H1 (cell line): Measurements from ENCODE around the gene PILRB. TPM values are rescaled to one million over a fixed set of nuclear protein-coding genes. Genes with fewer than 3 reads are reported as not detected.

ENCODE experiments used
- CTCF ChIA-PET: fragments of 300-600 bp; sonication (Branson Sonifier 250); formaldehyde crosslinking; loops from one replicate; lab custom pipeline; 2021; ENCODE audit not compliant: partially characterized antibody; lab: Charles Lee
- POLR2A ChIA-PET: fragments of 300-600 bp; sonication (Branson Sonifier 250); formaldehyde crosslinking; loops from one replicate; lab custom pipeline; 2021; ENCODE audit warnings: inconsistent platforms; ENCODE audit not compliant: partially characterized antibody; lab: Charles Lee
- DNase-seq, 2 experiments: peaks; one replicate each; pipeline versions ENCODE4 v3.0.0 to v3.0.0-alpha.2; 2010 to 2022; ENCODE audit warnings: low spot score in 2 of 2, low read depth in 1 of 2, mixed read lengths in 1 of 2
- FAIRE-seq: peaks from 2 replicates; lab custom pipeline; 2011; peaks lifted over from hg19 to GRCh38; lab: Jason Lieb, UNC
- H2AFZ ChIP-seq: 2 replicates; pipeline ENCODE4 v1.8.1; 2012; ENCODE audit warnings: low read length, inconsistent platforms
- H2AK5ac ChIP-seq: 2 replicates; pipeline ENCODE4 v1.6.1; 2013; ENCODE audit warnings: low read depth, low read length
- H2BK120ac ChIP-seq: replicated peaks from 2 replicates; pipeline ENCODE3; 2013; ENCODE audit warnings: low read depth, low read length, inconsistent platforms
- H2BK12ac ChIP-seq: 2 replicates; pipeline ENCODE4 v1.6.1; 2013; ENCODE audit warnings: low read depth, low read length
- H2BK15ac ChIP-seq: 2 replicates; pipeline ENCODE4 v1.6.1; 2013; ENCODE audit warnings: low read length
- H2BK20ac ChIP-seq: 2 replicates; pipeline ENCODE4 v1.6.1; 2013; ENCODE audit warnings: low read length
- H2BK5ac ChIP-seq: 2 replicates; pipeline ENCODE4 v1.6.1; 2013; ENCODE audit warnings: low read depth, low read length
- H3K14ac ChIP-seq: 2 replicates; pipeline ENCODE4 v1.6.1; 2013; ENCODE audit warnings: inconsistent platforms; ENCODE audit not compliant: insufficient read length
- H3K18ac ChIP-seq: 2 replicates; pipeline ENCODE4 v1.6.1; 2013; ENCODE audit warnings: low read length; ENCODE audit errors: extremely low read depth
- H3K23ac ChIP-seq: 2 replicates; pipeline ENCODE4 v1.6.1; 2013; ENCODE audit warnings: inconsistent platforms; ENCODE audit not compliant: insufficient read length
- H3K23me2 ChIP-seq: 2 replicates; pipeline ENCODE4 v1.6.1; 2013; ENCODE audit warnings: low read depth, low read length
- H3K27ac ChIP-seq: 2 replicates; pipeline ENCODE4 v1.6.1; 2011; ENCODE audit warnings: low read depth, low read length, inconsistent platforms
- H3K27me3 ChIP-seq, 4 experiments: replicated peaks in 1 of 4; 1 replicate in 1 of 4; 2 replicates in 3 of 4; pipeline versions ENCODE4 v1.6.1 to v1.8.1; 2011 to 2013; ENCODE audit warnings: low read length in 3 of 4, mild to moderate bottlenecking in 3 of 4, inconsistent platforms in 2 of 4, mixed read lengths in 2 of 4, moderate library complexity in 1 of 4; ENCODE audit not compliant: control insufficient read depth in 3 of 4, insufficient read depth in 3 of 4; ENCODE audit errors: extremely low read depth in 1 of 4
- H3K36me3 ChIP-seq, 4 experiments: 2 replicates each; pipeline versions ENCODE4 v1.6.1 to v1.8.1; 2011 to 2013; ENCODE audit warnings: mild to moderate bottlenecking in 4 of 4, low read length in 3 of 4, moderate library complexity in 2 of 4, control low read depth in 1 of 4, inconsistent platforms in 1 of 4; ENCODE audit not compliant: insufficient read depth in 4 of 4, control insufficient read depth in 2 of 4
- H3K4ac ChIP-seq: replicated peaks from 2 replicates; pipeline ENCODE3; 2013; ENCODE audit warnings: low read length, low read depth, mixed read lengths, inconsistent platforms; ENCODE audit not compliant: insufficient read length
- H3K4me1 ChIP-seq, 4 experiments: replicated peaks in 1 of 4; 1 replicate in 1 of 4; 2 replicates in 3 of 4; pipeline versions ENCODE4 v1.6.1 to v1.8.1; 2011 to 2013; ENCODE audit warnings: low read length in 3 of 4, inconsistent platforms in 2 of 4, mixed read lengths in 1 of 4; ENCODE audit not compliant: insufficient read depth in 4 of 4, control insufficient read depth in 3 of 4
- H3K4me2 ChIP-seq, 2 experiments: 2 replicates each; pipeline versions ENCODE4 v1.6.1 to v1.8.1; 2011 to 2013; ENCODE audit warnings: low read depth in 2 of 2, low read length in 2 of 2, control low read depth in 1 of 2, inconsistent platforms in 1 of 2, mild to moderate bottlenecking in 1 of 2; ENCODE audit not compliant: insufficient read depth in 1 of 2
- H3K4me3 ChIP-seq, 4 experiments: fragments of 200-600, 300-600 bp in 1 of 4; sonication (generic), shearing (Covaris generic), sonication (Bioruptor Twin) in 1 of 4; 2 replicates each; pipeline versions ENCODE4 v1.5.1 to v1.8.1; 2011 to 2016; ENCODE audit warnings: low read length in 4 of 4, low read depth in 3 of 4, control low read depth in 2 of 4, inconsistent platforms in 2 of 4, mild to moderate bottlenecking in 2 of 4, mixed read lengths in 1 of 4, moderate library complexity in 1 of 4; ENCODE audit not compliant: insufficient read depth in 2 of 4; ENCODE audit errors: extremely low read depth in 1 of 4
- H3K56ac ChIP-seq: replicated peaks from 2 replicates; pipeline ENCODE3; 2013; ENCODE audit warnings: low read depth, mild to moderate bottlenecking, mixed read lengths, low read length, inconsistent platforms; ENCODE audit not compliant: insufficient read length
- H3K79me1 ChIP-seq: 2 replicates; pipeline ENCODE4 v1.6.1; 2013; ENCODE audit warnings: low read depth, low read length, control low read depth
- H3K79me2 ChIP-seq, 2 experiments: 2 replicates each; pipeline versions ENCODE4 v1.6.1 to v1.8.1; 2012 to 2013; ENCODE audit warnings: low read length in 2 of 2, mild to moderate bottlenecking in 2 of 2, inconsistent platforms in 1 of 2; ENCODE audit not compliant: insufficient read depth in 2 of 2, control insufficient read depth in 1 of 2
- H3K9ac ChIP-seq, 4 experiments: replicated peaks in 1 of 4; 1 replicate in 1 of 4; 2 replicates in 3 of 4; pipeline versions ENCODE4 v1.6.1 to v1.8.1; 2011 to 2013; ENCODE audit warnings: low read depth in 3 of 4, low read length in 3 of 4, control low read depth in 2 of 4, mild to moderate bottlenecking in 2 of 4, moderate library complexity in 2 of 4, inconsistent platforms in 1 of 4; ENCODE audit errors: extremely low read depth in 1 of 4
- H3K9me3 ChIP-seq, 2 experiments: 2 replicates each; pipeline versions ENCODE4 v1.6.1 to v1.8.1; 2012 to 2013; ENCODE audit warnings: mild to moderate bottlenecking in 2 of 2, moderate library complexity in 2 of 2, control low read depth in 1 of 2, inconsistent platforms in 1 of 2, low read depth in 1 of 2, low read length in 1 of 2, mixed read lengths in 1 of 2; ENCODE audit not compliant: insufficient read depth in 2 of 2
- H4K20me1 ChIP-seq, 2 experiments: replicated peaks in 1 of 2; 2 replicates each; pipeline versions ENCODE3 to v1.8.1; 2011 to 2013; ENCODE audit warnings: inconsistent platforms in 2 of 2, low read length in 2 of 2, mild to moderate bottlenecking in 1 of 2; ENCODE audit not compliant: insufficient read depth in 2 of 2, control insufficient read depth in 1 of 2
- H4K5ac ChIP-seq: 2 replicates; pipeline ENCODE4 v1.6.1; 2013; ENCODE audit warnings: low read length, low read depth, mixed read lengths, inconsistent platforms; ENCODE audit not compliant: insufficient read length
- H4K8ac ChIP-seq: 2 replicates; pipeline ENCODE4 v1.8.0; 2013; ENCODE audit warnings: mild to moderate bottlenecking, moderate library complexity, low read length, inconsistent platforms; ENCODE audit not compliant: insufficient read depth; ENCODE audit errors: extremely low read depth
- H4K91ac ChIP-seq: replicated peaks from 2 replicates; pipeline ENCODE3; 2013; ENCODE audit warnings: low read length, mixed read lengths, inconsistent platforms; ENCODE audit not compliant: insufficient read length
- HDAC2 ChIP-seq, 2 experiments: fragments of 300-600 bp in 1 of 2; sonication (generic) in 1 of 2; IDR thresholded peaks; 2 replicates each; pipeline ENCODE4 v1.6.1; 2011 to 2012; ENCODE audit warnings: low read depth in 2 of 2, low read length in 2 of 2, mild to moderate bottlenecking in 2 of 2, moderate library complexity in 2 of 2, borderline replicate concordance in 1 of 2, inconsistent platforms in 1 of 2
- WGBS, 2 experiments: shearing (Covaris generic) in 1 of 2; methylation state at CpG; one replicate each; pipeline versions ENCODE4 v1.1.6 to v1.1.7; 2013 to 2015; ENCODE audit warnings: low lambda C conversion rate in 2 of 2, mixed read lengths in 2 of 2, inconsistent platforms in 1 of 2, low coverage in 1 of 2, missing lambda C conversion rate in 1 of 2; ENCODE audit not compliant: insufficient replicate concordance in 2 of 2, insufficient coverage in 1 of 2, insufficient read length in 1 of 2; ENCODE audit errors: extremely low coverage in 1 of 2, missing lambda C conversion rate in 1 of 2; 5-methylcytosine and 5-hydroxymethylcytosine counted together
- polyA plus RNA-seq, 7 experiments: library from polyadenylated mRNA; depleted of rRNA in 3 of 7; stranded (reverse) in 5 of 7; unstranded in 2 of 7; fragments of >200 nt in 5 of 7; fragments of 200-250 nt in 2 of 7; gene quantifications; 1 replicate in 5 of 7; 2 replicates in 1 of 7; 4 replicates in 1 of 7; pipeline versions ENCODE4 v1.2.1 to v1.2.3, GENCODE V29; 2011 to 2013; ENCODE audit warnings: missing spikeins in 2 of 7, mixed read lengths in 2 of 7
- total RNA-seq: library from RNA; stranded (reverse); fragmentation: NEBNext Ultra II Directional; extraction: Animal tissue kit (Norgen Biotek cat#: 25700); gene quantifications from 2 replicates; pipeline ENCODE4 v1.2.1, GENCODE V29; 2021

The PILRB gene
- total and polyA plus RNA-seq, 2 of the 8 experiments (the other 6 are each of a cell fraction or from before 2014, with no cell fraction given): 32.2 to 49.9 TPM

- CTCF ChIA-PET: interaction anchor here (0.5 to 4.1 kb wide), 5 partner anchors 11 to 55 kb away, joined by 3 to 25 read pairs (median 8); no protein-coding TSS in a partner anchor
- H3K4me2 ChIP-seq: no peak overlapping the region
- H2BK12ac ChIP-seq: 0 out of 2 replicates have a peak overlapping the region, but pooled peaks have one; percentile 0
- no peaks in the 10 kb centered on the region for H3K23me2 ChIP-seq
- H4K5ac ChIP-seq: no peak overlapping the region
- TF ChIP-seq HDAC2 (IDR thresholded peaks at IDR 0.05; ENCODE audit: borderline replicate concordance in 1 of 2, low read depth in 2 of 2, low read length in 2 of 2): no peak
- TF ChIP-seq, all 59 proteins: peak for 0
- Histone ChIP-seq H4K91ac (no peak overlapping the region), H3K4ac (no peak overlapping the region), H3K9ac (no peak overlapping the region), H3K56ac (no peak overlapping the region), H3K4me1 (peaks cover 0 to 2% (median 0%) of the 10 kb centered on the region in 4 experiments; a peak in 2 of 7 replicates), H3K79me2 (no peaks in the 10 kb centered on the region), H3K36me3 (no peaks in the 10 kb centered on the region), H2BK5ac (no peak overlapping the region; the same call in 1 of the 2 replicates), H4K8ac (peak overlapping the region; percentile 57; the same call in 1 of the 2 replicates), H2BK120ac (no peak overlapping the region), H3K27ac (no peak overlapping the region), H3K14ac (no peak overlapping the region), H3K79me1 (no peaks in the 10 kb centered on the region), H3K23ac (no peak overlapping the region), H2AFZ (no peak overlapping the region), H2AK5ac (no peak overlapping the region), H2BK15ac (no peak overlapping the region), H2BK20ac (no peak overlapping the region), H3K18ac (no peak overlapping the region), H4K20me1 (no peaks in the 10 kb centered on the region), H3K4me3 (no peak overlapping the region), H3K9me3 (no peaks in the 10 kb centered on the region), H3K27me3 (no peaks in the 10 kb centered on the region)
- FAIRE-seq: no peak
- 85 to 100% methylated on average over 1 to 9 of the region's 9 CpGs for WGBS, 2 experiments
- POLR2A ChIA-PET: interaction anchor here (1.4 to 1.5 kb wide), 3 partner anchors 19 to 24 kb away, joined by 3 to 5 read pairs (median 5); no protein-coding TSS in a partner anchor
- no peak for DNase-seq
These were observed 31.6 kb downstream of the PILRB start for GRCh38 chr7:100389437-100390088.
